ENCODE measurements around the gene RAB3A.

Gene RAB3A

DNA sequence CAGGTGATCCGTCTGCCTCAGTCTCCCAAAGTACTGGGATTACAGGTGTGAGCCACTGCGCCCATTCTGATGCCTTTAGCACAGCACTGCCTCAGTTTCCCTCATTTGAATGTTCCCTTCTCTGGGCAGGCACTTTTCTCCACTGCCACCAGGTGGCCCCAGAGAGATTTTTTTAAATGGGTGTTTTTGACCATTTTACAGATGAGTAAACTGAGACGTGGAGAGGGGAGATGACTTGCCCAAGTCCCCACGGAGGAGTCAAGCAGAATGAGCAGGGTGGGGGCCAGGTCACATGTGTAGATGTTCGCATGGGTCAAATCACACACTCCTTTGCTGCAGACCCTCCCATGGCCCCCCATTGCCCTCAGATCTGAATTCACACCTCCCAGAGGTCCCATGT lies 25.6 kb upstream of the RAB3A start:
- no peak overlapping the region for H3K4me3 ChIP-seq (ENCODE audit: low read depth, low read length)
- TF ChIP-seq, protein P1, sequence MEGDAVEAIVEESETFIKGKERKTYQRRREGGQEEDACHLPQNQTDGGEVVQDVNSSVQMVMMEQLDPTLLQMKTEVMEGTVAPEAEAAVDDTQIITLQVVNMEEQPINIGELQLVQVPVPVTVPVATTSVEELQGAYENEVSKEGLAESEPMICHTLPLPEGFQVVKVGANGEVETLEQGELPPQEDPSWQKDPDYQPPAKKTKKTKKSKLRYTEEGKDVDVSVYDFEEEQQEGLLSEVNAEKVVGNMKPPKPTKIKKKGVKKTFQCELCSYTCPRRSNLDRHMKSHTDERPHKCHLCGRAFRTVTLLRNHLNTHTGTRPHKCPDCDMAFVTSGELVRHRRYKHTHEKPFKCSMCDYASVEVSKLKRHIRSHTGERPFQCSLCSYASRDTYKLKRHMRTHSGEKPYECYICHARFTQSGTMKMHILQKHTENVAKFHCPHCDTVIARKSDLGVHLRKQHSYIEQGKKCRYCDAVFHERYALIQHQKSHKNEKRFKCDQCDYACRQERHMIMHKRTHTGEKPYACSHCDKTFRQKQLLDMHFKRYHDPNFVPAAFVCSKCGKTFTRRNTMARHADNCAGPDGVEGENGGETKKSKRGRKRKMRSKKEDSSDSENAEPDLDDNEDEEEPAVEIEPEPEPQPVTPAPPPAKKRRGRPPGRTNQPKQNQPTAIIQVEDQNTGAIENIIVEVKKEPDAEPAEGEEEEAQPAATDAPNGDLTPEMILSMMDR (IDR thresholded peaks at IDR 0.05; ENCODE audit: low read depth, low read length, missing control alignments) = peak; percentile 60
- DNase-seq (ENCODE audit: low read depth) = no peak

DNA sequence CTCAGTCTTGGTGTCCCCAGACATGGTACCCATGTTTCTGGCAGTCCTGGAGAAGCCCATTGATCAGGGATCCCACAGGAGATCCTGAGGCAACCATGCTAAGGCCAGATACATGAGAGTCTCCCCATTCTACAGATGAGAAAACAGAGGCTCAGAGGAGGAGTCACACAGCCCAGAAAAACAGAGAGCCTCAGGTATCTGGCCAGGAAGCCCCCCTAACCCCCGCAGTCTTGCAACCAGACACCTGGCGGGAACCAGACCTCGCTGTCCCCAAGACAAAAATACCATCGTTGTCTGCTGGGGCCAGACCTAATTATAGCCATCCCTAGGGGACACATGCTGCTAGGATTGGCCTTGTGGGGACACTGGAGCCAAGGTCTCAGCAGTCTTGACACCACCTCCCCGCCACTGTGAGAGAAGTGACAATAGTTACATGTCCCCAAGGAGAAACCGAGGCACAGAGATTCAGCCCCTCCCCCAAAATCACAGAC lies 24.0 kb upstream of the RAB3A start:
- no peak overlapping the region for H3K4me3 ChIP-seq (ENCODE audit: low read depth, low read length)
- TF ChIP-seq, protein P1 (IDR thresholded peaks at IDR 0.05; ENCODE audit: low read depth, low read length, missing control alignments) = no peak
- no peak for DNase-seq (ENCODE audit: low read depth)

- H3K4me3 ChIP-seq (ENCODE audit: low read depth, low read length) = no peak overlapping the region
- TF ChIP-seq, protein P1 (IDR thresholded peaks at IDR 0.05; ENCODE audit: low read depth, low read length, missing control alignments) = no peak
- DNase-seq (ENCODE audit: low read depth) = no peak
These were observed 23.3 kb upstream of the RAB3A start for GRCh38 chr19:18226956-18227780.

- DNase-seq (ENCODE audit: low read depth) = no peak
- TF ChIP-seq, protein P1 (IDR thresholded peaks at IDR 0.05; ENCODE audit: low read depth, low read length, missing control alignments) = no peak
- no peak within 1 kb of the TSS for H3K4me3 ChIP-seq (ENCODE audit: low read depth, low read length)
These were observed 22.0 kb upstream of the RAB3A start, which contains the start of gene PDE4C for GRCh38 chr19:18225702-18226468. Gene PDE4C, minus strand, starts transcription at chr19:18226438. Its CDS starts 23 bp downstream, at chr19:18226415.

DNA sequence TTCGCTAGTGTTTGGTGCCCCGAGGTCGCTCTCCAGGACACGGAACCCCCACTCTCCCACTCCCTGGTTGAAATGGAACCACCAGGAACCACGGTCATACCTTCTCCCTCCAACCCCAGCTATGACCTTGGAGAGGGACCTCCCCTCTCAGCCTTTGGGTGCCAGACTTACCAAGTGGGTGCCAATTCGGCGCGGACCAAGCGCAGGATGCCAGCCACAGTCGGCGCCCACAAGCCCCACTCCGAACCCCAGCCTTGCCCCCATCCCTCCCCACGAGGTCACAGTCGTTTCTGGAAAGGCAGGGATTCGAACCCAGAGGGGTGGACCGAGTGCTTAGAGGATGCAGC lies 21.5 kb upstream of the RAB3A start:
- H3K4me3 ChIP-seq (ENCODE audit: low read depth, low read length) = no peak overlapping the region
- no peak for DNase-seq (ENCODE audit: low read depth)
- TF ChIP-seq, protein P1 (IDR thresholded peaks at IDR 0.05; ENCODE audit: low read depth, low read length, missing control alignments) = no peak

DNA sequence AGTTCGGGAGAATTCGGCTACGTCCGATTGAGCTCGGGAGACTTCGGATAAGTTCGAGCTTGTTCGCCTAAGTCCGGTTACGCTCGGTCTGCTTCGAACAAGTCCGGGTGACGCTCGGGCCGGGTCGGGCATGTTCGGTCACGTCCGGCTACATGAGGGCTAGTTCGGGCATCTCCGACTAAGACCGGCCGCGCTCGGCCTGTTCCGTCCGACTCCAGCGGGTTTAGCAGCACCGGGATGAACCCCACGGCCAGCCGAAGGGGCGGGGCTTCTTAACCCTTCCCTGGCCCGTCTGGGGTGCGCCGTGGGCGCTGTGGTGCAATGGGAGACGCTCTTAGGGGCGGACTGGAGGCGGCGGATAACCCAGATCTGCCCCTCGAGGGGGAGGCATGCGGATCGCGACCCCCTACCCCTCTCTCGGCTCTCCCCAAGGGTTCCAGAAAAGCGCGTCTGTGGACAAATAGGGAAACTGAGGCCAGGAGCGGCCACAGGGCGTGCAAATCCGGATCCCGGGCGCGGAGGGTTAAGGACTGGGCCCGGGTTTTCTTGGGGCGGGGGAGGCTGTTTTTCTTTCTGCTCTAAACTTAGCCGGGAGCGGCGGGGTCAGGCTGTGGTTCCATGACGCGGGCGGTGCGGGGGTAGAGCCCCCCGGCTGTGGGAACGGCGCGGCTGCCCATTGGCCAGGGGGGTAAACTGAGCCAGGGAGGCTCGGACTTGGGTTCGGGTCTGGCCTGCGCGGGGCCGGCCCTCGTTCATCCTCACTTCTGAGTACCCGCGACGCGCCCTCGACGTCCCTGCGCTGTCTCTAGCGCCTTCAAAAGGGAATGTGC lies 20.9 kb upstream of the RAB3A start:
- peak overlapping the region; percentile 47 for H3K4me3 ChIP-seq (ENCODE audit: low read depth, low read length)
- TF ChIP-seq, protein P1 (IDR thresholded peaks at IDR 0.05; ENCODE audit: low read depth, low read length, missing control alignments) = no peak
- DNase-seq (ENCODE audit: low read depth) = peak; percentile 98

Measured in GM12864 (cell line).